ENCODE data around the gene HSPD1. TPM values are rescaled to one million over a fixed set of nuclear protein-coding genes. Genes with fewer than 3 reads are reported as not detected.
A peak's percentile ranks its signal among the peaks of the same experiment; 100 is the strongest.

Gene HSPD1
- total RNA-seq, 2 experiments from 2014 or later = 154 to 157 TPM

GRCh38 chr2:197454923-197455322, 44.7 kb downstream of the HSPD1 start:
- CTCF ChIA-PET = no interaction called here
- intact Hi-C loops (cut with DNase I, micrococcal nuclease) = loop anchor here in 1 of 2 experiments (2.0 kb wide), 1 partner anchor 246 kb away; no protein-coding TSS in a partner anchor
- no peak for DNase-seq
- Mint-ChIP-seq H3K27me3 (no peaks in the 10 kb centered on the region), H3K27ac (peak overlapping the region; percentile 100), H3K9me3 (no peaks in the 10 kb centered on the region), H3K4me1 (ENCODE audit: low read depth) (peaks cover 65% of the 10 kb centered on the region), H3K4me3 (peak overlapping the region; percentile 99), H3K36me3 (ENCODE audit: low read depth) (peaks cover 39% of the 10 kb centered on the region)
- Histone ChIP-seq H3K27ac (ENCODE audit: low read depth in 1 of 2, low read length in 2 of 2) (no peak overlapping the region), H3K4me1 (ENCODE audit: insufficient read depth, low read length) (peaks cover 29% of the 10 kb centered on the region), H3K9me3 (ENCODE audit: control insufficient read depth in 1 of 2, insufficient read depth in 1 of 2, low read length in 2 of 2) (no peaks in the 10 kb centered on the region), H3K4me3 (ENCODE audit: low read length) (peak overlapping the region; percentile 67), H3K27me3 (ENCODE audit: control insufficient read depth in 1 of 2, insufficient read depth in 2 of 2, low read length in 2 of 2) (no peaks in the 10 kb centered on the region), H3K36me3 (ENCODE audit: insufficient read depth, low read length) (peaks cover 16% of the 10 kb centered on the region)
- POLR2A ChIA-PET = interaction anchor here (1.0 to 1.9 kb wide), 3 partner anchors 20 to 61 kb away, joined by 3 to 7 read pairs (median 3); partner anchors contain the start of genes HSPD1, HSPE1 and SF3B1
- TF ChIP-seq, protein P1, sequence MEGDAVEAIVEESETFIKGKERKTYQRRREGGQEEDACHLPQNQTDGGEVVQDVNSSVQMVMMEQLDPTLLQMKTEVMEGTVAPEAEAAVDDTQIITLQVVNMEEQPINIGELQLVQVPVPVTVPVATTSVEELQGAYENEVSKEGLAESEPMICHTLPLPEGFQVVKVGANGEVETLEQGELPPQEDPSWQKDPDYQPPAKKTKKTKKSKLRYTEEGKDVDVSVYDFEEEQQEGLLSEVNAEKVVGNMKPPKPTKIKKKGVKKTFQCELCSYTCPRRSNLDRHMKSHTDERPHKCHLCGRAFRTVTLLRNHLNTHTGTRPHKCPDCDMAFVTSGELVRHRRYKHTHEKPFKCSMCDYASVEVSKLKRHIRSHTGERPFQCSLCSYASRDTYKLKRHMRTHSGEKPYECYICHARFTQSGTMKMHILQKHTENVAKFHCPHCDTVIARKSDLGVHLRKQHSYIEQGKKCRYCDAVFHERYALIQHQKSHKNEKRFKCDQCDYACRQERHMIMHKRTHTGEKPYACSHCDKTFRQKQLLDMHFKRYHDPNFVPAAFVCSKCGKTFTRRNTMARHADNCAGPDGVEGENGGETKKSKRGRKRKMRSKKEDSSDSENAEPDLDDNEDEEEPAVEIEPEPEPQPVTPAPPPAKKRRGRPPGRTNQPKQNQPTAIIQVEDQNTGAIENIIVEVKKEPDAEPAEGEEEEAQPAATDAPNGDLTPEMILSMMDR (IDR thresholded peaks at IDR 0.05) = no peak
- no peak for ATAC-seq (ENCODE audit: poor library complexity)

- intact Hi-C loops (cut with DNase I, micrococcal nuclease) = loop anchor here (1.0 to 2.0 kb wide), 4 partner anchors 19 to 247 kb away; partner anchors contain the start of genes HSPE1 (in 1 of the 2) and SF3B1 (in 1 of the 2)
- no peaks in the 10 kb centered on the region for H3K9me3 ChIP-seq (ENCODE audit: control insufficient read depth in 1 of 2, insufficient read depth in 1 of 2, low read length in 2 of 2)
- peaks cover 29% of the 10 kb centered on the region for H3K4me1 ChIP-seq (ENCODE audit: insufficient read depth, low read length)
- no peaks in the 10 kb centered on the region for H3K27me3 Mint-ChIP-seq
- TF ChIP-seq, protein P1 (IDR thresholded peaks at IDR 0.05) = no peak
- DNase-seq (no peak), ATAC-seq (ENCODE audit: poor library complexity) (no peak)
- H3K9me3 Mint-ChIP-seq = no peaks in the 10 kb centered on the region
- peak overlapping the region; percentile 100 for H3K27ac Mint-ChIP-seq
- H3K36me3 ChIP-seq (ENCODE audit: insufficient read depth, low read length) = peaks cover 8% of the 10 kb centered on the region
- ChIA-PET CTCF (interaction anchor here (0.6 to 2.3 kb wide), 4 partner anchors 19 to 132 kb away, joined by 3 to 9 read pairs (median 4); partner anchors contain the start of genes HSPD1, HSPE1 and SF3B1), POLR2A (interaction anchor here (1.2 to 6.3 kb wide), 10 partner anchors 10 to 654 kb away, joined by 3 to 260 read pairs (median 6); partner anchors contain the start of genes GTF3C3, HSPD1, HSPE1 and MOB4)
- H3K4me3 ChIP-seq (ENCODE audit: low read length) = peak overlapping the region; percentile 67
- H3K27ac ChIP-seq (ENCODE audit: low read depth in 1 of 2, low read length in 2 of 2) = peak overlapping the region; percentile 98 to 100
- peak overlapping the region; percentile 99 for H3K4me3 Mint-ChIP-seq
- H3K27me3 ChIP-seq (ENCODE audit: control insufficient read depth in 1 of 2, insufficient read depth in 2 of 2, low read length in 2 of 2) = no peaks in the 10 kb centered on the region
- H3K4me1 Mint-ChIP-seq (ENCODE audit: low read depth) = peaks cover 56% of the 10 kb centered on the region
- peaks cover 29% of the 10 kb centered on the region for H3K36me3 Mint-ChIP-seq (ENCODE audit: low read depth)
Observed at GRCh38 chr2:197453914-197454398, 45.7 kb downstream of the HSPD1 start.

GRCh38 chr2:197453123-197453913, 46.3 kb downstream of the HSPD1 start, which contains the start of gene COQ10B:
COQ10B (plus strand) TSS chr2:197453552; CDS start chr2:197453561, 9 bp downstream.
- Mint-ChIP-seq H3K27me3 (no peaks in the 10 kb centered on the region), H3K9me3 (no peaks in the 10 kb centered on the region), H3K36me3 (ENCODE audit: low read depth) (peaks cover 26% of the 10 kb centered on the region), H3K4me1 (ENCODE audit: low read depth) (peaks cover 52% of the 10 kb centered on the region), H3K27ac (peak within 1 kb of the TSS; percentile 100), H3K4me3 (peak within 1 kb of the TSS; percentile 99)
- H3K27me3 ChIP-seq (ENCODE audit: control insufficient read depth in 1 of 2, insufficient read depth in 2 of 2, low read length in 2 of 2) = no peaks in the 10 kb centered on the region
- ATAC-seq (ENCODE audit: poor library complexity) = peak; percentile 85
- H3K36me3 ChIP-seq (ENCODE audit: insufficient read depth, low read length) = peaks cover 8% of the 10 kb centered on the region
- no peaks in the 10 kb centered on the region for H3K9me3 ChIP-seq (ENCODE audit: control insufficient read depth in 1 of 2, insufficient read depth in 1 of 2, low read length in 2 of 2)
- ChIA-PET CTCF (interaction anchor here (0.6 to 2.3 kb wide), 5 partner anchors 19 to 132 kb away, joined by 3 to 9 read pairs (median 3); partner anchors contain the start of genes HSPD1, HSPE1 and SF3B1), POLR2A (interaction anchor here (0.6 to 6.3 kb wide), 24 partner anchors 10 to 654 kb away, joined by 3 to 260 read pairs (median 4); partner anchors contain the start of genes GTF3C3, HSPD1, HSPE1 and MARS2)
- DNase-seq = peak; percentile 94 to 100 (median 97)
- H3K4me3 ChIP-seq (ENCODE audit: low read length) = peak within 1 kb of the TSS; percentile 67
- H3K27ac ChIP-seq (ENCODE audit: low read depth in 1 of 2, low read length in 2 of 2) = peak within 1 kb of the TSS; percentile 98 to 100
- intact Hi-C loops (cut with DNase I, micrococcal nuclease) = loop anchor here in 1 of 2 experiments (1.0 kb wide), 3 partner anchors 18 to 62 kb away; partner anchors contain the start of genes HSPE1 and SF3B1
- TF ChIP-seq, protein P1 (IDR thresholded peaks at IDR 0.05) = peak; percentile 47
- peaks cover 29% of the 10 kb centered on the region for H3K4me1 ChIP-seq (ENCODE audit: insufficient read depth, low read length)

All from CD4-positive, alpha-beta T cell (primary cell).